Caco-2 (cell line): Measurements from ENCODE around the gene ERGIC3. TPM values are rescaled to one million over a fixed set of nuclear protein-coding genes. Genes with fewer than 3 reads are reported as not detected.

Source experiments
- BruUV-seq: library from RNA; stranded (reverse); fragments of 400-500 nt; replicated peaks from 2 replicates; lab custom pipeline; 2021; lab: Mats Ljungman, UMichigan
- CTCF ChIA-PET: fragments of 300-600 bp; sonication (Branson Sonifier 250); formaldehyde crosslinking; loops from one replicate; lab custom pipeline; 2022; ENCODE audit warnings: antibody characterized with exemption; lab: Charles Lee
- POLR2A ChIA-PET: fragments of 300-600 bp; sonication (Branson Sonifier 250); formaldehyde crosslinking; loops from one replicate; lab custom pipeline; 2022; ENCODE audit warnings: antibody characterized with exemption; lab: Charles Lee
- DNase-seq, 2 experiments: peaks; one replicate each; pipeline versions ENCODE4 v3.0.0 to v3.0.0-alpha.2; 2020 to 2022
- H3K27me3 ChIP-seq: replicated peaks from 2 replicates; pipeline ENCODE4 v1.6.0; 2011; ENCODE audit warnings: low read length; ENCODE audit not compliant: control insufficient read depth, insufficient read depth
- H3K36me3 ChIP-seq: 2 replicates; pipeline ENCODE4 v1.5.1; 2011; ENCODE audit warnings: low read length; ENCODE audit not compliant: control insufficient read depth, insufficient read depth
- H3K4me1 ChIP-seq: fragments of 250-450 bp; sonication (Bioruptor Pico); 2 replicates; pipeline ENCODE4 v1.5.1; 2020; ENCODE audit warnings: mild to moderate bottlenecking
- H3K4me3 ChIP-seq: 2 replicates; pipeline ENCODE4 v1.5.1; 2011; ENCODE audit warnings: low read depth, mild to moderate bottlenecking, control low read depth, low read length
- H3K9me3 ChIP-seq: fragments of 250-450 bp; sonication (Bioruptor Pico); 2 replicates; pipeline ENCODE4 v1.5.1; 2020; ENCODE audit warnings: mild to moderate bottlenecking, moderate library complexity
- H3K27ac Mint-ChIP-seq: one replicate; pipeline ENCODE4 v1.8.0; 2022; ENCODE audit warnings: mixed read lengths; ENCODE audit not compliant: unreplicated experiment
- H3K27me3 Mint-ChIP-seq: one replicate; pipeline ENCODE4 v1.8.0; 2022; ENCODE audit warnings: mixed read lengths; ENCODE audit not compliant: insufficient read depth, unreplicated experiment
- H3K36me3 Mint-ChIP-seq: one replicate; pipeline ENCODE4 v1.8.0; 2022; ENCODE audit warnings: mild to moderate bottlenecking, mixed read lengths; ENCODE audit not compliant: insufficient read depth, unreplicated experiment
- H3K4me1 Mint-ChIP-seq: one replicate; pipeline ENCODE4 v1.8.0; 2022; ENCODE audit warnings: low read depth, mixed read lengths; ENCODE audit not compliant: unreplicated experiment
- H3K4me3 Mint-ChIP-seq: one replicate; pipeline ENCODE4 v1.8.0; 2022; ENCODE audit warnings: mild to moderate bottlenecking, moderate library complexity, mixed read lengths; ENCODE audit not compliant: unreplicated experiment
- H3K9me3 Mint-ChIP-seq: one replicate; pipeline ENCODE4 v1.8.0; 2022; ENCODE audit warnings: mixed read lengths; ENCODE audit not compliant: unreplicated experiment
- CTCF ChIP-seq, 2 experiments: fragments of 200-600 bp in 1 of 2; IDR thresholded peaks; 1 replicate in 1 of 2; 2 replicates in 1 of 2; pipeline versions ENCODE4 v1.5.1 to v1.8.0; 2011 to 2022; ENCODE audit warnings: antibody characterized with exemption in 1 of 2, control low read depth in 1 of 2, inconsistent platforms in 1 of 2, low read depth in 1 of 2, low read length in 1 of 2, mild to moderate bottlenecking in 1 of 2, moderate library complexity in 1 of 2; ENCODE audit not compliant: insufficient read depth in 1 of 2, severe bottlenecking in 1 of 2, unreplicated experiment in 1 of 2
- intact Hi-C: fragments of 100-400 bp; cut with micrococcal nuclease; formaldehyde crosslinking; loops from one replicate; pipeline ENCODE4 v1.10.0; 2022; ENCODE audit not compliant: unreplicated experiment
- total RNA-seq: library from RNA; stranded (reverse); gene quantifications from 2 replicates; pipeline ENCODE4 v1.2.3, GENCODE V29; 2022

ERGIC3 gene
- total RNA-seq, 1 experiment from 2014 or later, result 728 TPM

- POLR2A ChIA-PET, result no interaction called here
- peaks cover 23% of the 10 kb centered on the region for H3K36me3 ChIP-seq
Measured at GRCh38 chr20:35508493-35509218, 33.2 kb upstream of the ERGIC3 start.

GRCh38 chr20:35510951-35511735, 30.7 kb upstream of the ERGIC3 start:
- Mint-ChIP-seq H3K4me3 (no peak overlapping the region), H3K4me1 (no peaks in the 10 kb centered on the region), H3K36me3 (peaks cover 21% of the 10 kb centered on the region), H3K27me3 (no peaks in the 10 kb centered on the region), H3K9me3 (no peaks in the 10 kb centered on the region), H3K27ac (no peak overlapping the region)
- no peaks in the 10 kb centered on the region for H3K4me1 ChIP-seq
- TSS peak; percentile 42 for BruUV-seq
- peaks cover 17% of the 10 kb centered on the region for H3K36me3 ChIP-seq
- no peak overlapping the region for H3K4me3 ChIP-seq
- TF ChIP-seq CTCF (IDR thresholded peaks at IDR 0.05; ENCODE audit: insufficient read depth in 1 of 2, low read depth in 1 of 2, low read length in 1 of 2, severe bottlenecking in 1 of 2, unreplicated experiment in 1 of 2), result no peak
- intact Hi-C loops, result loop anchor here (1.0 to 5.0 kb wide), 2 partner anchors 186 to 371 kb away; no protein-coding TSS in a partner anchor
- DNase-seq, result no peak
- no peaks in the 10 kb centered on the region for H3K27me3 ChIP-seq
- CTCF ChIA-PET, result interaction anchor here (0.5 to 1.4 kb wide), 12 partner anchors 29 to 443 kb away, joined by 3 to 5 read pairs (median 3); partner anchors contain the start of genes ERGIC3, SCAND1 and SPAG4
- H3K9me3 ChIP-seq, result no peaks in the 10 kb centered on the region
- POLR2A ChIA-PET, result interaction anchor here (0.6 kb wide), 1 partner anchor 22 kb away, joined by 3 read pairs; no protein-coding TSS in a partner anchor

More at GRCh38 chr20:35508493-35509218, 33.2 kb upstream of the ERGIC3 start:
- Histone ChIP-seq H3K27me3 (no peaks in the 10 kb centered on the region), H3K4me1 (no peaks in the 10 kb centered on the region), H3K9me3 (no peaks in the 10 kb centered on the region), H3K4me3 (no peak overlapping the region)
- no peak for TF ChIP-seq CTCF (IDR thresholded peaks at IDR 0.05; ENCODE audit: insufficient read depth in 1 of 2, low read depth in 1 of 2, low read length in 1 of 2, severe bottlenecking in 1 of 2, unreplicated experiment in 1 of 2)
- DNase-seq, result no peak
- H3K4me1 Mint-ChIP-seq, result peaks cover 8% of the 10 kb centered on the region
- BruUV-seq, result no TSS peak
- H3K36me3 Mint-ChIP-seq, result peaks cover 44% of the 10 kb centered on the region
- H3K9me3 Mint-ChIP-seq, result no peaks in the 10 kb centered on the region
- CTCF ChIA-PET, result interaction anchor here (1.0 kb wide), 1 partner anchor 30 kb away, joined by 3 read pairs; no protein-coding TSS in a partner anchor
- intact Hi-C loops, result no loop called here
- H3K4me3 Mint-ChIP-seq, result no peak overlapping the region
- no peaks in the 10 kb centered on the region for H3K27me3 Mint-ChIP-seq
- no peak overlapping the region for H3K27ac Mint-ChIP-seq
